ENCODE data around the gene PARP11. TPM values are rescaled to one million over a fixed set of nuclear protein-coding genes. Genes with fewer than 3 reads are reported as not detected.
A peak's percentile ranks its signal among the peaks of the same experiment; 100 is the strongest.

PARP11 gene, protein sequence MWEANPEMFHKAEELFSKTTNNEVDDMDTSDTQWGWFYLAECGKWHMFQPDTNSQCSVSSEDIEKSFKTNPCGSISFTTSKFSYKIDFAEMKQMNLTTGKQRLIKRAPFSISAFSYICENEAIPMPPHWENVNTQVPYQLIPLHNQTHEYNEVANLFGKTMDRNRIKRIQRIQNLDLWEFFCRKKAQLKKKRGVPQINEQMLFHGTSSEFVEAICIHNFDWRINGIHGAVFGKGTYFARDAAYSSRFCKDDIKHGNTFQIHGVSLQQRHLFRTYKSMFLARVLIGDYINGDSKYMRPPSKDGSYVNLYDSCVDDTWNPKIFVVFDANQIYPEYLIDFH
- 3.4 and 7.4 TPM in 2 replicates for total RNA-seq (2014; rRNA removed; shearing (Covaris generic))

DNA sequence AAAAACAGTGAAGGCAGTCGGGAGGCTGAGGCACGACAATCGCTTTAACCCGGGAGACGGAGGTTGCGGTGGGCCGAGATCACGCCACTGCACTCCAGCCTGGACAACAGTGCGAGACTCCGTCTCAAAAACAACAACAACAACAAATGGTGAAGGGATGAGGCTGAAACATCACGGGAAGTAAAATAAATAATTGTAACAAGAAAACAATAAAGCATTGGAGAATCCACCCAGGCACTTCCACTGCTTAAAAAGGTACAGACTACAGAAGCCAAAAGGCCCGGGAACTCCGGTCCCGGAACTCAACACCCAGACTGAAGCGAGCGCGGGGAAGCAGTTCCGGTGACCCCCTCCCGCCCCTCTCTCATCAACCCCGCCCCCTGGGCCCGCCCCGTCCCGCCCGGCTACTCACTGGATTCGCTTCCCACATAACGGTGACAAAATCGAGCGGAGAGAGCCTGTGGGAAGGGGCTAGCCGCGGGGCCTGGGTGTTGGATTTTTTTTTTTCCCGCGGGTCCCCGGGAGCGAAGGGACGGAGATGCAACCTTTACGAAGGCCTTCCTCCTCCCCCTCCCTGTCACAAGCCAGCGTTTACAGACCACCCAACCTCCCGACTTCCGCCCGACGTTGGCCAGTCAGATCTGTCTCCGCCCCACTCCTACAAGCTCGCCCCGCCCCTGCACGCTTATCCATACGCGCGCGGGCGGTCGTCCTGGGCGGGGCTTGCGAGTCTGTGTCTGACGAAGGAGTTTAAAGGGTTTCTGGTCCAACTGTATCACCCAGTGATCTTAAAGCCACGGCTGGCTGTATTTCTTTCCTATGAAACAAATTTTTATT is at the start of gene PARP11:
Gene PARP11 (minus strand): TSS at position 600 of the 837 bp plus-strand sequence. CDS start 170 bp downstream, at position 430.
- in situ Hi-C loops (cut with HindIII; ENCODE audit: low sequenced_read_pairs), result no loop called here
- DNase-seq (ENCODE audit: low spot score), result peak; percentile 98

DNA sequence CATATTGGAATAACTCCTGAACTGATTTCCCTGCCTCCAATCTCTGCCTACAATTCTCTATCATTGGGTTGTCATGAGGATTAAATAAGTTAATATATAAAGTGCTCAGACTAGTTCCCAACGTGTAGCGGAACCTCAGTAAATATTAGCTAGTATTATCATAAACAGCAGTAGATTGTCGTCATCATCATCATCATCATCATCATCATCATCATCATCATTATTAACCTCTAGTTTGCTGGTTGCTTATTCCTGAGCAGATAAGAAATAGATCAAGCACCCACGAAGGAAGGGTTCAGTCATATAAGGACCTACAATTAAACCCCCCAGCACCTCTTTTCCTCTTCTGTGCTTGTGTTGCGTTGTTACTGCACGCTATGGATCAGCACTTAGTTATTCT is 48.8 kb upstream of the PARP11 start:
- in situ Hi-C loops (cut with HindIII; ENCODE audit: low sequenced_read_pairs), result no loop called here
- no peak for DNase-seq (ENCODE audit: low spot score)

DNA sequence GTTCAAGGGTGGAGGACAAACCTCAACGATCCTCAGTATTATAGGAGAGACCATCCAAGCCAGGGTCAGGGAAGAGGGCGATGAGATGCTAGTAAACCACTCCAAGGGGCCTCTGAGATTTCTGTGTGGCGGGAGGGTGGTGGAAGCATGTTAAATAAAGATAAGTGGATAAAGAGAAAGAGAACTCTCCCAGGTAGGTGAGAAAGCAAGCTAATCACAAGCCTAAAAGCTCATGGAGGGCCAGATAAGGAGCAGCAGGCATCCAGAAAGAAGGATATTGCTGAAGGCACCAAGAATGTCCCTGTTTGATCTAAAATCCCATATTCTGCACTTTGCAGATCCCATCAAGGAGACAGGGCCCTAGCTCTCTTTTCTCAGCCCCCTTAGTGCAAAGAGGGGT is 48.3 kb upstream of the PARP11 start:
- DNase-seq (ENCODE audit: low spot score), result no peak
- in situ Hi-C loops (cut with HindIII; ENCODE audit: low sequenced_read_pairs), result no loop called here

DNA sequence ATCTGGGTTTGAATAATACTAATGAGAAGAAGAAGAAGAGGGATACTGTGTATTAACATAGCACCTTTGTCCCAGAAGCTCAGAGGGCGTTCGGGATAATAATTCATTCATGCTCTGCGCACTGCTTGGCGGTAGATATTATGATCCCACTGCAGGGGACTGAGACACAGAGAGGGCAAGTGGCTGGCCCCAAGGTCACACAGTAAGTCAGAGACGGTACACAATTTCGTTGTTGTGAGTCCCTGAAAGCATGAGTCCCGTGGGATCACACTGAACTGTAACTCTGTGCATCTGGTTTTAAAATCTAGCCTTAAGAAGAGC is 47.9 kb upstream of the PARP11 start:
- no peak for DNase-seq (ENCODE audit: low spot score)
- in situ Hi-C loops (cut with HindIII; ENCODE audit: low sequenced_read_pairs), result no loop called here

DNA sequence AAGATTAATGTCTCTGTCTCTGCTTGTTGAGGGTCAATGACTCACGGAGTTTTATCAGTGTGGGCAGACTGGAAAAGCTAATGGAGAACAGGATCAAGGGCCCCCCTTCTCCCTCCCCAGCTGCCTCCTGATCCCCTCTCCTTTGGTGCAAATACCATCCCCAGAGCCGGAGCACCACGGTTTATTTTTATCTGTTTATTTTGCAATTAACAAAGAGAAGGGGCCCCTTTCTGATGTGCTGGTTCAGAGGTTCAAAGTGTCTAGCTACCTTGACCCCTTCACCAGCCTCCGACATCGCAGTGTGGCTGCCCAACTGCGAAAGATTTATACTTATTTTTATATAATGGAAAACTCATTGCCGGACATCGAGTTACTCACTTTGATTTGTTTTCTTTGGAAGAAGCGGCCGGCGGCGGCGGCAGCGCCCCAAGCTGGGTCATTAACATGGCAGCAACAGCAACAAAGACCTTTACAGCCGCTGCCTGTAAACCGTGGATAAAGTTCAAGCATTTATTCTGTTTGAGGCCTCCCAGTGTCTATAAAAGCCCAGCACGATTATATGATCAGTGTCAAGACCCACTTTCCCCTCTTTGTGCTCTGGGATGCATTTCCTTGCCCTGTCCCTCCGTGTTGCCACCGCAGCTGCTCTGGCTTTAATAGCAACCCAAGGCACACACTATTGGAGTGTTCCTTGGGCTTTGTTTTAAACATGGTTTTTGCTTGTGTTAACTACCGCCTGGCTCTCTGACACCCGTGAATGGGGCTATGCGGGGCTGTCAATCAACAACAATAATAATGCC is 47.4 kb upstream of the PARP11 start:
- in situ Hi-C loops (cut with HindIII; ENCODE audit: low sequenced_read_pairs), result no loop called here
- no peak for DNase-seq (ENCODE audit: low spot score)

DNA sequence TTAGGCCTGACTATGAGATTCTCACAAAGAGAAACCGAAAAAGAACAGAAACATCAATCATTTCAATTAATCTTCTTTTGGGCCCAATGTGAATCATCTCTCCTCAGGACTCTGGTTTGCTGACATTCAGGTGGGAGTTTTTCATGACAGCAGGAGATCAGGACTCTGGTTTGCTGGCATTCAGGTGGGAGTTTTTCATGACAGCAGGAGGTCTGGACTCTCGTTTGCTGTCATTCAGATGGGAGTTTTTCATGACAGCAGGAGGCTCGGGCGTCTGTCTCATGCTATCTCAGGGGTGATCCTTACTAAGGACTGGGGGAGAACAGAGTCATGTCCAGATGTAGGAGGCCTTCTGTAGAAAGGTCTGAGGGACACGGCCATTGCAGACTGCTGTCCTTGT is 40.1 kb upstream of the PARP11 start:
- in situ Hi-C loops (cut with HindIII; ENCODE audit: low sequenced_read_pairs), result no loop called here
- no peak for DNase-seq (ENCODE audit: low spot score)

DNA sequence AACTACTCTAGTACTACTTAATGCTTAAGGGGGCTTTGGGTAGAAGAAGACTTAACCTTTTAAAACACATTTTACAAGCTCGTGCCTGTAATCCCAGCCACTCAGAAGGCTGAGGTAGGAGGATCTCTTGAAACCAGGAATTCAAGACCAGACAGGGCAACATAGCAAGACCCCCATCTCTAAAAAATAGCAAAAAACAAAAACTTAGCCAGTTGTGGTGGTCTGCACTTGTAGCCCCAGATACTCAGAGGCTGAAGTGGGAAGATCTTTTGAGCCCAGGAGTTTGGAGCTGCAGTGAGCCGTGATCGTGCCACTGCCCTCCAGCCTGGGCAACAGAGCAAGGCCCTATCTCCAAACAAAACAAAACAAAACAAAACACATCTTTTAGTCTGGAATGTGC is 39.7 kb upstream of the PARP11 start:
- no peak for DNase-seq (ENCODE audit: low spot score)
- in situ Hi-C loops (cut with HindIII; ENCODE audit: low sequenced_read_pairs), result no loop called here

DNA sequence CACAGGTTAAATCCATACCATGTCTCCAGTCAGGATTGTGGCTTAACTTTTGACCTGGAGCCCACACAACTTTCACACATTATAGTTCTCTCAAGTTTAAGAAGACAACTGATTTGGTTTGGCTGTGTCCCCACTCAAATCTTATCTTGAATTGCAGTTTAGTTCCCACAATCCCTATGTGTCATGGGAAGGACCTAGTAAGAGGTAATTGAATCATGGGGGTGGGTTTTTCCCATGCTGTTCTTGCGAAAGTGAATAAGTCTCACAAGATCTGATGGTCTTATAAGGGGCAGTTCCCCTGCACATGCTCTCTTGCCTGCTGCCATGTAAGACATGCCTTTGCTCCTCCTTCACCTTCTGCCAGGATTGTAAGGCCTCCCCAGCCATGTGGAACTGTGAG is 38.2 kb upstream of the PARP11 start:
- in situ Hi-C loops (cut with HindIII; ENCODE audit: low sequenced_read_pairs), result no loop called here
- no peak for DNase-seq (ENCODE audit: low spot score)

DNA sequence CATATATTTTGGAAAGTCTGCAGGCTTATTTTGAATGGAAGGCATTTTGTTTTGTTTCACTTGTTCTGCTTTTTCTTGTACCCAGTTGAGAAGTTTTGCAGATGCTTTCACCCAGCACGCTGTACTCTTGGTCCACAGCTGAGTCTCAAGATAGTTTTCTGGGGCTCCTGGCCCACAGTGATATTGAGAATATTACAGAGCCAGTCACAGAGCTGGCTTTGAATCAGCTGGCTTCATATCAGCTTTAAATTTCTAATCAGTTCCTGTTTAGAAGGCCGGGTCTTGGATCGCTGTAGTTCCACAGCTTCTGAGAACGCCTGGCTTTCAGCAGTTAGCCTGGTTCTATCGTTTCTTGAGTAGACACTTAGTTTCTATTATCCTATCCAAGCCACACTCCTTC is 32.5 kb upstream of the PARP11 start:
- in situ Hi-C loops (cut with HindIII; ENCODE audit: low sequenced_read_pairs), result no loop called here
- no peak for DNase-seq (ENCODE audit: low spot score)

DNA sequence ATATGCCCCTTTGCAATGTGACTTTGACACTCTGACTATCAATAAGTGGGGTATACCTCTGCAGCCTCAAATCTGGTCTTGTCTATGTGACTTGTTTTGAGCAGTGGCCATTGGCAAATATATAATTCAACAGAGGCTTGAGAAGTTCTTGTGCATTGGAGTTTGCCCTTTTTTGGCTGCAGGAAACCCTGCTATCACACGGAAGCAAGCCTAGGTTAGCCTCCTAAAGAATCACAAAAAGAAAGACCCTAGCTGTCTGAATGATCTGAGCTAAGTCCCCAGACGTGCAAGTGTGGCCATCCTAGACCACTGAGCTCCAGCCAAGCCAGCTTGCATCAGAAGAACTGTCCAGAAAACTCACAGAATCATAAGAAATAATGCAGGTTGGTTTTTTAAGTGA is 31.8 kb upstream of the PARP11 start:
- no peak for DNase-seq (ENCODE audit: low spot score)
- in situ Hi-C loops (cut with HindIII; ENCODE audit: low sequenced_read_pairs), result no loop called here

DNA sequence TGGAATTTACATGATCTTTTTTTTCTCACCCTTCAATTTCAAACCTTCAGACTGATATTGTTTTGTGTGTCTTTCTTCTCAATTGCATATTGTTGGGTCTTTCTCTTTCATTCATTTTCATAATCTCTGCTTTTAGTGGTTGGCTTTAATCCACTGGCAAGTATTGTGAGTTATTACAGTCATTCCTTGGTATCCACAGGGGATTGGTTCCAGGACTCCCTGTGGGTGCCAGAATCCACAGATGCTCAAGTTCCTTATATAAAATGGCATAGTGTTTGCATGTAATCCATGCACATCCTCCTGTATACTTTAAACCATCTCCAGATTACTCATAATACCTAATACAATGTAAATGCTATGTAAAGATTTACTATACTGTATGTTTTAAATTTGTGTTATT is 29.7 kb upstream of the PARP11 start:
- no peak for DNase-seq (ENCODE audit: low spot score)
- in situ Hi-C loops (cut with HindIII; ENCODE audit: low sequenced_read_pairs), result no loop called here

DNA sequence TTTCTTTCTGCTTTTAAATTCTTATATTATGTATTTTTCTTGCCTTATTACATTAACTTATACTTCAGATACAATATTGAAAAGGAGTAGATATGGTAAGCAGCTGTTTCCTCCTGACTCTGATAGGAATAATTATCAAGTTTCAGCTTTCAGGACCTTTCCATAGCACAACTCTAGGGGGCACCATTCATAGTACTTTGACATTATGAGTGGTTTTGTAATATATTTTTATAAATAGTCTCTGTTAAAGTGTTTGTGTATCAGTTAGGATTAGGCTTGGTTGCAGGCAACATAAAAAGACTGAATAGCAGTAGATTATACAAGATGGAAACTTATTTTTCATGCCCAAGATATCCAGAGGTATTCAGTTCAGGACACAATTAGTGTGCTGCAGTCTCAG is 27.9 kb upstream of the PARP11 start:
- no peak for DNase-seq (ENCODE audit: low spot score)
- in situ Hi-C loops (cut with HindIII; ENCODE audit: low sequenced_read_pairs), result no loop called here

DNA sequence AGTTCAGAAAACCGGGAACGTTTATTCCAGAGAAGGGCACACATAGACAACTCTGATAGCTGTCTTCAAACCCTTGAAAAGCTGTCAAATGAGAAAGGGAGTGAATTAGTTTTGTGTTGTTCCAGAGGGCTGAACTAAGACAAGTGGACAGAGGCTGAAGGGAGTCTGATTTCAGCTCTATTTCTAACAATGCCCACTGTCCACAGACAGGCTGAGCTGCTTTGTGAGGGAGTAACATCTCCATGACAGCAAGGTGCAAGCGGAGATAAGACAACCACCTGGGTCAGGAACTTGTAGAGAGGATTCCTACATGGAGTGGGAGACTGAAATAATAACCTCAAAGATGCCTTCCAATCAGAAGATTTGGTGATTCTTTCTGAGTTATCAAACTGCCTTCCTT is 25.6 kb upstream of the PARP11 start:
- in situ Hi-C loops (cut with HindIII; ENCODE audit: low sequenced_read_pairs), result no loop called here
- DNase-seq (ENCODE audit: low spot score), result no peak

DNA sequence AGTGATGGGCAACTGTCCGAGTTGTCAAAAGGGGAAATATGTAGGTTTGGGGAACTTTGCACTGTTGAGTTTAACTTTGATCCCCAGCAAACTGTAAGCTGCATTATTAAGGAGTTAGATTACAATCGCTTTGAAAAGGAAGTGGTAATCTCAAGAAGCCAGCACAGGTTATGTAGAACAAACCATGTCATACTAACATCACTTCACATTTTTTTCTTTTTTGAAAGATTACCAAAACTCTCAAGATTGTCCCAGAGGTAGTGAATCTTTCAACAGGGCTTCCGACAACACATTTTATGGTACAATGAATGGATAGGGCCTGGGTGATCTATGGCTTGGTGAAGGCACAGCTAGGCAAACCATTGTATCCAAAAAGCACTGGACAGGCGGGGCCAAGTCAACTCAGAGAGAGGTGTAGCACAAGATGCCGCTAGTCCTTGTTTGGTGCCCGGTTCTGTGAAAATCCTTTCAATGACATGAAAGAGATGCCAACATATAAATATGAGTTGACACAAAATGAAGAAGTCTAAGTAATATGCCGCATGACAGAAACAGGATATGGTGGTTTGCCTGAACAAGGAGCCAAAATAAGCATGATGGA is 24.3 kb upstream of the PARP11 start:
- DNase-seq (ENCODE audit: low spot score), result no peak
- in situ Hi-C loops (cut with HindIII; ENCODE audit: low sequenced_read_pairs), result no loop called here

DNA sequence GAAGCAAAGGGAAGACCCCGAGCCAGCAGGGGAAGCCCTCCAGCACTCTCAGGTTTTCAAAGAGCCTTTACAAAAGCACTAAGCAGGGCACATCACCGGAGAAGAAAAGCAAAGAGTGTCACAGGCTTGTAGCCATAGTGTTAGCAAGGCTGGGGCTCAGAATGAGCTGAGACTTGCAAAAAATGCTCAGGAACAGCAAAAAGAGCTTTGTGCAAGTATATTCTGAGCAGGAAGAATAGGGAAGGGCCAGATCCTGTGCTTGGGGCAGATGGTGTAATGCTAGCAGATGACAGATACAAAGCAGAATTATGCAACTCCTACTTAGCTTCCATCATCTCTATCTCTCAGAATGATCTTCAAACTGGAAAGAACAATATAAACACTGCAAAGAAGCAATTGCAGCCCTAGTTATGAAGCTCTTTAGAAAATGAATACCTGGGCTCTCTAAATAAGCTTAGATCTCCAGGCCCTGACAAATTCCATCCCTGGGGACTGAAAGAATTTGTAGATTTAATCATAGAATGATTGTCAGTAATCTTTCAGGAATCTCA is 23.7 kb upstream of the PARP11 start:
- in situ Hi-C loops (cut with HindIII; ENCODE audit: low sequenced_read_pairs), result no loop called here

DNA sequence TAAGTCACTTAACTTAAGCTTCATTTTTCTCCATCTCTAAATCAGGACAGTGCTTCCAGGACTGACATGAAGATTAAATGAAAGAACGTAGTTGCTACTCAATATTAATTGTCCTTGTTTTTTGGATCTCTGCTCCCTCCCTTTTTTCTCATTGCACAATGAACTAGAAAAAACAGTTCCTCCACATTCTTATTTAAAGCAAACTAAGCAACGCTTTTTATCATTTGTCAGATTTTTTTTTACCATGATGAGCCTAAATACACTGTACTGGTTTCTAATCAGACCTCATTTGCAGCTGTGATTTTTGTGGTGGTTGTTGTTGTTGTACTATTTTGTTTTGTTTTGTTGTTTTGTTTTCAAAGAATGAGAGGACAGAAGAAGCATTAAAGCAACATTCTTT is 23.2 kb upstream of the PARP11 start:
- in situ Hi-C loops (cut with HindIII; ENCODE audit: low sequenced_read_pairs), result no loop called here
- no peak for DNase-seq (ENCODE audit: low spot score)

More for the DNA sequence above, 23.7 kb upstream of the PARP11 start:
- DNase-seq (ENCODE audit: low spot score), result no peak

DNA sequence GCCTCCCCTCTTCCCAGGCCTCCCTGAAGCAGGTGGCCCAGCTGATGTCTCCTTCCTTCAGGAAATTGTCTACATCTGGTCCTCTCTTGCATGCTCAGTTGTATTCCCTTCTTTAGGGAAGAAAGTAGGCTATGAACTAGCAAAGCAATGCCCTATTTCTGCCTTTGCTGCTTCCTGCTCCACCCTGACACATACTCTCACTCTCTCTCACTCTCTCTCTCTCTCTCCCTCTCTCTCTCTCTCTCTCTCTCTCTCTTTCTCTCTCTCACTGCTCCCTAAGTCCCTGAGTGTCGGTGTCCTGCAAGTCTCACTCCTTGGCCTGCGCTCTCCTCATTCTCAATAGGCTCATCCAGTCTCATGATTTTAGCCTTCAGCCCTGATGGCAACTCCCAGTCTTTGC is 19.4 kb upstream of the PARP11 start:
- in situ Hi-C loops (cut with HindIII; ENCODE audit: low sequenced_read_pairs), result no loop called here
- DNase-seq (ENCODE audit: low spot score), result no peak

DNA sequence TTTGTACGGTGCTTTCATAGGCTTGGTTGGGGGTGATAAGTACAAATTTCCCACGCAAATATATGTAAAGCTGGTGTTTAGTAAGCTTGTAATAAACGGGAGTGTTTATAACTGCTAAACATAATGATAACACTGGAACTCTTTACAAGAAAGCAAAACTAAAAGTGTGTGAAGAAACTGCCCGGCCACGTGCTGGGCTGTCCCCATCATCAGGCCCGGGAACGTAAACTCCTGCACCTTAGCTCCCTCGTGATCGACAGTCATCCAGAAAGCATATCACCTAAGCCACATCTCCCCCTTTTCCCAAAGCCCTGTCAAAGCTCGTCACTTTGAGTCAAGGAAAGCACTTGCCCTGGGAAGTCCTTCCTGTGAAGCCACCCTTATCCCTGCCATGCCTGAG is 18.0 kb upstream of the PARP11 start:
- no peak for DNase-seq (ENCODE audit: low spot score)
- in situ Hi-C loops (cut with HindIII; ENCODE audit: low sequenced_read_pairs), result no loop called here

DNA sequence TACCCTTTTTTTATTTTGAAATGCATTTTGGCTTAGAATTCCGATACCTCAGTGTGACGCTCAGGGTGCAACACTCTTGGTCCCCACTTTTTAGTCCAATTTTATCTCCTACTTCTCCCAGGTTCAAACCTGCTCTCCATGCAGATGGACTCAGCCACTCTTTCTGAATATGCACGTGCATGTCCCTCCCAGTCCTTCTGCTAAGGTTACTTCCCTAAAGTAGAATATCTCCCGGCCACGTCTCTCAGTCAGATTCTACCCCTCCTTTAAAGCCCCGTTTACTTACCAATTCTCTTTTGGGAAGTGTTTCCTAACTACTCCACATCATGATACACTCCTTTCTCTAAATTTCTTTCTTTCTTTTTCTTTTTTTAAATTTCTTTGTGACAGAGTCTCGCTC is 15.5 kb upstream of the PARP11 start:
- in situ Hi-C loops (cut with HindIII; ENCODE audit: low sequenced_read_pairs), result no loop called here
- DNase-seq (ENCODE audit: low spot score), result no peak

Measured in G401 (cell line).